HUES6 (cell line): ENCODE data around the gene NEK10.

Experiments
- H3K27ac ChIP-seq: 2 replicates; pipeline ENCODE4 v1.7.0; 2013; ENCODE audit warnings: low read depth, mild to moderate bottlenecking, low read length, inconsistent platforms
- H3K27me3 ChIP-seq: 2 replicates; pipeline ENCODE4 v1.6.1; 2013; ENCODE audit warnings: low read length; ENCODE audit not compliant: control insufficient read depth, insufficient read depth
- H3K36me3 ChIP-seq: 2 replicates; pipeline ENCODE4 v1.6.1; 2013; ENCODE audit warnings: low read length; ENCODE audit not compliant: control insufficient read depth, insufficient read depth
- H3K4me1 ChIP-seq: 2 replicates; pipeline ENCODE4 v1.6.1; 2013; ENCODE audit warnings: low read length; ENCODE audit not compliant: control insufficient read depth, insufficient read depth
- H3K4me3 ChIP-seq: 2 replicates; pipeline ENCODE4 v1.5.1; 2013; ENCODE audit warnings: low read depth, low read length
- H3K9ac ChIP-seq: one replicate; pipeline ENCODE4 v1.6.1; 2013; ENCODE audit warnings: mild to moderate bottlenecking, low read length
- H3K9me3 ChIP-seq: 2 replicates; pipeline ENCODE4 v1.6.1; 2013; ENCODE audit warnings: low read depth, low read length; ENCODE audit not compliant: control insufficient read depth, insufficient read depth

The NEK10 gene

DNA sequence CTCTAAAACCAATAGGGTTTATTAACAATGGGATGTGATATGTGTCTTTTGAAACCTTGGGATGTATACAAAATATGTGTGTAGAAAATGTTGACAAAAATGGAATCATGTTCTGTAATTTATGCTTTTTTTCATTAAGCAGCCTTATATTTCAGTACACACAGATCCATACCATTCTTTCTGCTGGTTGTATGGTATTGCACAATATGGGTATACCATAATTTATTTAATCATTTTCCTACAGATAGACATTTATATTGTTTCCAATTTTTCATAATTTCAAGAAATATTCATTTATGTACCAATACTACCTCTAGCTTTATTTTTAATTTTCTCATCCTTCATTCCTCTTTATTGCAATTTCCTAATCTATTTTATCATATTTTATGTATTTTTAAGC, 83.5 kb downstream of the NEK10 start:
- Histone ChIP-seq H3K27ac (no peak overlapping the region), H3K27me3 (no peaks in the 10 kb centered on the region), H3K4me1 (no peaks in the 10 kb centered on the region), H3K9ac (no peak overlapping the region), H3K9me3 (no peaks in the 10 kb centered on the region), H3K36me3 (no peaks in the 10 kb centered on the region), H3K4me3 (no peak overlapping the region)

DNA sequence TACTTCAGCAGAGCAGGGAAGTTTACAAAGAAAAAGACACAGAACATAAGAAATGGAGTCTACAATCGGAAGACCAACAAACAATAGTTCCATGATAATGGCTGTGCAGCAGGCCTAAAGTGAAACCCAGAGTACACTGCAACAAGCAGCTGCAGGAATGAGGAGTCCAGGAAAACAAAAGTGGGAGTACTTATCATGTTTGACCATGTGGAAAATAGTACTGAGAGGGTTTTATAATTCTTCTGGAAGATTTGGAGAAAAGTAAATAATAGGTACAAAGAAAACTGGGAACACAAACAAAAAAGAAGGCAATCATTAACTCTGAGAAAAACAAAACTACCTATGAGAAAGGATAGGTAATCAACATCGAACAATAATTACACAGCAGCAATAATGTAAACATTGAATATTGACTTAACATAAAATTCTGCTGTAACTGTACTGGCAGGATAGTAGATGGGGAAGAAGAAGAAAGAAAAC, 87.5 kb downstream of the NEK10 start:
- Histone ChIP-seq H3K9ac (no peak overlapping the region), H3K4me1 (no peaks in the 10 kb centered on the region), H3K27me3 (no peaks in the 10 kb centered on the region), H3K9me3 (no peaks in the 10 kb centered on the region), H3K36me3 (no peaks in the 10 kb centered on the region), H3K4me3 (no peak overlapping the region), H3K27ac (no peak overlapping the region)

DNA sequence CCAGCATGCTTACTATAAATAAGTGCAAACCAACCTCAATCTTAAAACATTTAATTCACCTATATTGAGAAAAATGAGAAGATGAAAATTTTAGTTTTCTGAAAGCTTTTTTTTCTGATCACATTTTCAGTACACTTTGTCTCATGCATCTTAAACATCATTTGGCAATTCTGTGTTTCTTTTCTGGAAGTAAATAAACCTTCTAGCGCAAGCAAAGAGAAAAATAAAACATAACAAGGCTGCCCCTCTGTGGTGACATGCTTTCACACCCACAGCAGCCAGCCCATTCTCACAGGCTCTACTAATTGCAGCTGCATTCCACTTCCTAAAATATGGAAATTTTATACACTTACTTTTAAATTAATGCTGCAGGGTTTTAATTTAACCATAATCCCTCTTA, 90.1 kb downstream of the NEK10 start:
- Histone ChIP-seq H3K4me1 (no peaks in the 10 kb centered on the region), H3K36me3 (no peaks in the 10 kb centered on the region), H3K9me3 (no peaks in the 10 kb centered on the region), H3K27ac (no peak overlapping the region), H3K4me3 (no peak overlapping the region), H3K9ac (no peak overlapping the region), H3K27me3 (no peaks in the 10 kb centered on the region)

DNA sequence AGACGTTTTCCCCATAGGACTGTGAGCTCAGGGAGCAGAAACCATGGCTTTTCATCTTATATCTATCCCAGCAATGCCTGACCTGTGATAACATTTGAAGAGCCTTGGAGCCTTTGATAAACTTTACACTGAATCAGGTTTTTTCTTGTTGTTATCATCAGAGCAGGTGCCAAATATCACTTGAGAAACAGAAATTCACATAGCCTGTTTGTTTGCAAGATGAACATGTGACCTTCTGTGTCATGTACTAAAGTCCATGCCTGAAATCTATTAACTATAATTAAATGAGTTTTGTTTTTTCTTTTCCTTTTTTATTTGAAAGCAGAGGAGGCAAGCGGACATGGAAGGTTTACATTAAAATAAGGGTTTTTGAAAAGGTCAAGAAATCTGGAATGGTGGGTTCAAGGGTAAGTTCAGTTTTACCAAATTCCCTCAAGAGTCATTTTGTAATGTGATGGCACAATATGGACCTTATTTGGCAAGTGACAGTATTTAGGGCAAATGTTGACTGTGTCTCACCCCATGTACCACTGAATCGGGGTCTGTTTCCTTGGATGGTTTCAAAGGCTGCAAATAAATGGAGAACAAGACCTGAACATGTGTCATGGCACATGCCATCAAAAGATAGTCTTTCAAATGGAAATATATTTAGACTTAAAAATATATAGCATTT, 90.7 kb downstream of the NEK10 start:
- Histone ChIP-seq H3K4me1 (no peaks in the 10 kb centered on the region), H3K4me3 (no peak overlapping the region), H3K27ac (no peak overlapping the region), H3K9ac (no peak overlapping the region), H3K9me3 (no peaks in the 10 kb centered on the region), H3K27me3 (no peaks in the 10 kb centered on the region), H3K36me3 (no peaks in the 10 kb centered on the region)

DNA sequence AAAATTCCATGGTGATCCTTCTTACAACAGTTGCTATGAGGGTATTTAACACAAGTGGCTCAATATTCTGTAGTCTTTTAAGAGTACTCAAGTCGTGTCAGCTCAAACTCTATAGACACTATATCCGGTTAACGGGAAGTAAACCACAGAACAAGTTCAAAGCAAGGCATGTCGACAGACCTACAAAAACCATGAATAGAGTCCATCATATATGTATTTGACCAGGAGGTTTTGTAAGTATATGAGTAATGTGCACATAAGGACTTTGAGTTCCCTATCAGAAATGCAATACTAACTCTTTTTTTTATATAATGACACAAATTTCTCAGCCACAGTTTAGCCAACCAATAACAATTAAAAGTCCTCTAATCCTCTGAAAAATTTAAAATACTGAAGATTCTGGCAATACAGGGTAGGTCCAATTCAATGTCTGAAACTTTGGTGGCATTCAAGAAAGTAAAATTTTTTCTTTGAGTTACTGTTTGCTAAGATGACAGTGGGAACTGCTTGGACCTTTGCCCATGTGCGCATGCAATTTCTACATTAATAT, 93.7 kb downstream of the NEK10 start:
- H3K4me3 ChIP-seq: no peak overlapping the region
- H3K36me3 ChIP-seq: no peaks in the 10 kb centered on the region
- H3K4me1 ChIP-seq: no peaks in the 10 kb centered on the region
- no peak overlapping the region for H3K27ac ChIP-seq
- no peaks in the 10 kb centered on the region for H3K27me3 ChIP-seq
- no peaks in the 10 kb centered on the region for H3K9me3 ChIP-seq
- no peak overlapping the region for H3K9ac ChIP-seq

DNA sequence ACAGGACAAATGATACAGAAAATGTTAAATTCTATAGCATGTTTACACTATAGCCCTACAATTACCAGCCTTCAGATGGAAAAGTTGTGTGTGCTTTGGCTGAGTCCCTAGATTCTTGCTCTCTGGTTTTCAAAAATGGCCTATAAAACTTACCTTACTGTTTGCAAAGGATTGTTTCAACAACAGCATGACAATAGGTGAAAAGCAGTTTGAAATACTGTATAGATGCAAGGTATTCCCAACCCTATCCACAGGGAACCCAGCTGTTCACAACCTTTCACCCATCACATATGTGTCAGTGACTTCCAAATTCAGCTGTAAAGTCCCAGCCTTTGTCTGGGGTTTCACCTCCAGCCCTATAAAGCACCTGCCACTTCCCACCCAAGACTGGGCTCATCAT, 97.3 kb downstream of the NEK10 start:
- Histone ChIP-seq H3K27ac (no peak overlapping the region), H3K9me3 (peaks cover 5% of the 10 kb centered on the region; the same call in 1 of the 2 replicates), H3K4me1 (no peaks in the 10 kb centered on the region), H3K9ac (no peak overlapping the region), H3K27me3 (no peaks in the 10 kb centered on the region), H3K4me3 (no peak overlapping the region), H3K36me3 (no peaks in the 10 kb centered on the region)

DNA sequence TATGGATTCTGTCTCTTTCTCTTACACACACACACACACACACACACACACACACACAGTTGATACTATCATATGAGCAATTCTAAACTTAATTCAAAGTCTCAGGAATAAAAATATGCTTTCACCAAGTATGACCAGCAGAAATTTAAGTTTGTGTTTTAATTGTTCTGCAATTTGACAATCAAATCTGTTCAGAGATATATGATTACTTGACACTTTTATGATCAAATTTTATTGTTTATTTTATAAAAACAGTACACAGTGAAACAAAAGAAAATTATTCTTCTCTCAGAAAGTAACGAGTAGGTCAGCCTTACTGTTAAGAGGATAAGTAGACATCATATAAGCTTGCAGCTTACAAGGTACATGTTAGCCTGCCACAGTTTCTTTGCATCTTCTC, 114.3 kb downstream of the NEK10 start:
- Histone ChIP-seq H3K4me1 (no peaks in the 10 kb centered on the region), H3K27me3 (no peaks in the 10 kb centered on the region), H3K4me3 (no peak overlapping the region), H3K27ac (no peak overlapping the region), H3K9me3 (no peaks in the 10 kb centered on the region), H3K9ac (no peak overlapping the region), H3K36me3 (no peaks in the 10 kb centered on the region)

DNA sequence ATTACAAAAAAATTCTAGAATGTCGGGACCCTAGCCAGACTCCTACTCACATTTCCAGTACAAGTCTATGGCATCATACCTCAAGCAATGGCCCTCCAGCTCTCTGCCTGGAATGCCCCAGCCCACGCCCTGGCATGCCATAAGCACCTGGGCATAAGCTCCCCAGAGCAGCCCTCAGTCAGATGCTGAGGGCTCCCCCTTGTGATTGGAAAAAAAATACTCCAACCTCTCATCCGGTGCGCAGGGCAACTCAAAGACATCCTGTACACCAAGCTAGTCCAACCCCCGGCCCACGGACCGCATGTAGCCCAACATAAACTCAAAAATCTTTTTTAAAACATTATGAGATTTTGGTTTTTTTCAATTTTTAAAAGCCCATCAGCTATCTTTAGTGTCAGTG, 115.4 kb downstream of the NEK10 start:
- H3K27me3 ChIP-seq: no peaks in the 10 kb centered on the region
- no peaks in the 10 kb centered on the region for H3K9me3 ChIP-seq
- no peak overlapping the region for H3K4me3 ChIP-seq
- no peaks in the 10 kb centered on the region for H3K4me1 ChIP-seq
- no peaks in the 10 kb centered on the region for H3K36me3 ChIP-seq
- no peak overlapping the region for H3K27ac ChIP-seq
- no peak overlapping the region for H3K9ac ChIP-seq

DNA sequence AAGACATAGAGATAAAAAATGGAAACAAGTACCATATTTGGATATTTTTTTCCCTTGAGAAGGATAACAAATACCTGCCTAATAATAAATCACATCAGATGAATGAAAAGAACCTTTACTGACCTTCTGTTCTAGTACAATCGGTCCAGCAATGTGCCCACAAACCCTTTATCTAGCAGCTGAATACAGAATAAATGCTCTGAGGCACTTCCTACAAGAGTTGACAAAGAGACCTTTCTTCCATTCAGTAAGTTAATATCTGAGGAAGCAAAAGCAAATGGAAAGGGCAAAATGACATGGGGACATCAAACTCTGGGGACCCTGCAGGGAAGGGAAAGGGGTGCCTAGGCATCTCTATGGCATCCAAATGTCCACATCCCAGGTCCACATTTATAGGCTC, 115.8 kb downstream of the NEK10 start:
- no peak overlapping the region for H3K27ac ChIP-seq
- H3K4me3 ChIP-seq: no peak overlapping the region
- no peaks in the 10 kb centered on the region for H3K36me3 ChIP-seq
- no peaks in the 10 kb centered on the region for H3K4me1 ChIP-seq
- H3K9ac ChIP-seq: no peak overlapping the region
- H3K9me3 ChIP-seq: no peaks in the 10 kb centered on the region
- H3K27me3 ChIP-seq: no peaks in the 10 kb centered on the region

DNA sequence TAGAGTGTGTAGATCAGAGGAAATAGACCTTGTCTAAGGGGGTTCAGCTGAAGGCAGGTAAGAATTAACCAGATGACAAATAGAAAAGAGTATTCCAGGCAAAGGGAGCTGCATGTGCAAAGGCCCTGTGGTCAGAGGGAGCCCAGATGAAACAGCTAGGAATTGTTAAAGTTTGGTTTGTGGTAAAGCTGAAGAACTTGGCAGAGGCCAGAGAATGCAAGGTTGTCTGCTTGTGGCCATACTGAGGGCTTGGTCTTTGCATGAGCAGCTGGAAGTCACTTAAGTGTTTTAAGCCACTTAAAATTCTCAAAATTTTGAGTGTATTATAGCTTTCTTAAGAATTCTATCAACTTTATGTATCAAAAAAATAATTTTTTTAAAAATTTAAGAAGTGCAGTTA, 116.5 kb downstream of the NEK10 start:
- Histone ChIP-seq H3K4me1 (no peaks in the 10 kb centered on the region), H3K4me3 (no peak overlapping the region), H3K9ac (no peak overlapping the region), H3K36me3 (no peaks in the 10 kb centered on the region), H3K27me3 (no peaks in the 10 kb centered on the region), H3K27ac (no peak overlapping the region), H3K9me3 (no peaks in the 10 kb centered on the region)

DNA sequence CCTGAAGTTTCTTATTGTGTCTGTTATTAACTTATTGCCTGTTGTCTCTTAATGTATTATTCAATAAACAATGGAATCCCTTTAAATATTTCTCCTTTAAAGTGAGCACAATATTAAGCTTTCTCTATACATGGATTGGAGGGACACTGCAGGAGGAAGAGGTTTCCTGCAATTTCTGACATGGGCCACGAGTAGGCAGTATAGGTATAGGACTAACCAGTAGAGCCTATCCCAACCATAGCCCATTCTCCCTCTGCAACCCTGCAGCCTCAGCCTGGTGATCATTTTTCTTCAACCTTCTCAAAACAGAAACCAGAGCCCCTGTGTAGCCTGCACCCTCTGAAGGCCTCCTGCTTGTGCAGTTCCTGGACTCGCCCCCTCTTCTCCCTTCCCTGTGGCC, 124.8 kb downstream of the NEK10 start:
- Histone ChIP-seq H3K4me3 (no peak overlapping the region), H3K4me1 (no peaks in the 10 kb centered on the region), H3K9ac (no peak overlapping the region), H3K36me3 (no peaks in the 10 kb centered on the region), H3K27ac (no peak overlapping the region), H3K27me3 (no peaks in the 10 kb centered on the region), H3K9me3 (no peaks in the 10 kb centered on the region)
